NOMO-1 treated with DMSO at 0.1 percent for 48 hours (cell line): ENCODE measurements around the gene EXOC3L1.

Source experiments
- DNase-seq: peaks from one replicate; lab custom pipeline; 2025; ENCODE audit not compliant: unreplicated experiment; lab: John Stamatoyannopoulos, UW

Gene EXOC3L1

GRCh38 chr16:67216612-67217490 lies 26.9 kb upstream of the EXOC3L1 start:
- DNase-seq = no peak

- DNase-seq = no peak
Measured at GRCh38 chr16:67215706-67216105, 25.8 kb upstream of the EXOC3L1 start.

- no peak for DNase-seq
Measured at GRCh38 chr16:67213197-67214019, 23.5 kb upstream of the EXOC3L1 start.

- no peak for DNase-seq
Measured at GRCh38 chr16:67212766-67213165, 22.8 kb upstream of the EXOC3L1 start.

GRCh38 chr16:67211674-67212073 lies 21.7 kb upstream of the EXOC3L1 start:
- no peak for DNase-seq

- DNase-seq = no peak
Measured at GRCh38 chr16:67210069-67210937, 20.4 kb upstream of the EXOC3L1 start.

GRCh38 chr16:67209565-67209964 lies 19.6 kb upstream of the EXOC3L1 start:
- no peak for DNase-seq

- no peak for DNase-seq
Measured at GRCh38 chr16:67208154-67208896, 18.4 kb upstream of the EXOC3L1 start.

- DNase-seq = no peak
Measured at GRCh38 chr16:67207249-67208091, 17.5 kb upstream of the EXOC3L1 start.

GRCh38 chr16:67206838-67207248 lies 16.9 kb upstream of the EXOC3L1 start:
- DNase-seq = no peak

- DNase-seq = no peak
Measured at GRCh38 chr16:67206129-67206837, 16.3 kb upstream of the EXOC3L1 start.

GRCh38 chr16:67204076-67204475 lies 14.1 kb upstream of the EXOC3L1 start:
- DNase-seq = no peak

- DNase-seq = no peak
Measured at GRCh38 chr16:67202956-67203493, 13.1 kb upstream of the EXOC3L1 start.

- no peak for DNase-seq
Measured at GRCh38 chr16:67202426-67202825, 12.5 kb upstream of the EXOC3L1 start.

- no peak for DNase-seq
Measured at GRCh38 chr16:67201411-67202345, 11.7 kb upstream of the EXOC3L1 start.

- DNase-seq = no peak
Measured at GRCh38 chr16:67200491-67200890, 10.6 kb upstream of the EXOC3L1 start.

GRCh38 chr16:67199808-67200198 lies 9.9 kb upstream of the EXOC3L1 start:
- DNase-seq = no peak
